BJ (cell line): ENCODE data around the gene PIAS4. TPM values are rescaled to one million over a fixed set of nuclear protein-coding genes. Genes with fewer than 3 reads are reported as not detected.

Experiments
- CTCF ChIA-PET: fragments of 350-600 bp; formaldehyde crosslinking; extraction: SDS; loops from one replicate; lab custom pipeline; 2021; ENCODE audit warnings: antibody characterized with exemption, inconsistent platforms; lab: Yijun Ruan, JAX
- POLR2A ChIA-PET: fragments of 300-600 bp; sonication (Branson Sonifier 250); formaldehyde crosslinking; extraction: SDS; loops from one replicate; lab custom pipeline; 2021; ENCODE audit warnings: antibody characterized with exemption; lab: Charles Lee
- DNase-seq: peaks from one replicate; pipeline ENCODE4 v3.0.0-alpha.2; 2011; ENCODE audit warnings: low read depth
- H3K27me3 ChIP-seq: 2 replicates; pipeline ENCODE4 v1.6.0; 2011; ENCODE audit warnings: low read length; ENCODE audit not compliant: control insufficient read depth, insufficient read depth
- H3K36me3 ChIP-seq: 2 replicates; pipeline ENCODE4 v1.5.1; 2011; ENCODE audit warnings: low read length; ENCODE audit not compliant: control insufficient read depth, insufficient read depth
- H3K4me3 ChIP-seq: 2 replicates; pipeline ENCODE4 v1.5.1; 2011; ENCODE audit warnings: low read depth, mild to moderate bottlenecking, control low read depth, low read length
- CTCF ChIP-seq: IDR thresholded peaks from 2 replicates; pipeline ENCODE4 v1.5.1; 2011; ENCODE audit warnings: low read depth, mild to moderate bottlenecking, control low read depth, inconsistent platforms, low read length, moderate library complexity; ENCODE audit not compliant: insufficient read depth
- polyA plus RNA-seq: library from polyadenylated mRNA; depleted of rRNA; stranded (reverse); fragments of >200 nt; gene quantifications from 2 replicates; pipeline ENCODE4 v1.2.3, GENCODE V29; 2011

Gene PIAS4
- polyA plus RNA-seq, 1 experiment = 18.2 TPM

DNA sequence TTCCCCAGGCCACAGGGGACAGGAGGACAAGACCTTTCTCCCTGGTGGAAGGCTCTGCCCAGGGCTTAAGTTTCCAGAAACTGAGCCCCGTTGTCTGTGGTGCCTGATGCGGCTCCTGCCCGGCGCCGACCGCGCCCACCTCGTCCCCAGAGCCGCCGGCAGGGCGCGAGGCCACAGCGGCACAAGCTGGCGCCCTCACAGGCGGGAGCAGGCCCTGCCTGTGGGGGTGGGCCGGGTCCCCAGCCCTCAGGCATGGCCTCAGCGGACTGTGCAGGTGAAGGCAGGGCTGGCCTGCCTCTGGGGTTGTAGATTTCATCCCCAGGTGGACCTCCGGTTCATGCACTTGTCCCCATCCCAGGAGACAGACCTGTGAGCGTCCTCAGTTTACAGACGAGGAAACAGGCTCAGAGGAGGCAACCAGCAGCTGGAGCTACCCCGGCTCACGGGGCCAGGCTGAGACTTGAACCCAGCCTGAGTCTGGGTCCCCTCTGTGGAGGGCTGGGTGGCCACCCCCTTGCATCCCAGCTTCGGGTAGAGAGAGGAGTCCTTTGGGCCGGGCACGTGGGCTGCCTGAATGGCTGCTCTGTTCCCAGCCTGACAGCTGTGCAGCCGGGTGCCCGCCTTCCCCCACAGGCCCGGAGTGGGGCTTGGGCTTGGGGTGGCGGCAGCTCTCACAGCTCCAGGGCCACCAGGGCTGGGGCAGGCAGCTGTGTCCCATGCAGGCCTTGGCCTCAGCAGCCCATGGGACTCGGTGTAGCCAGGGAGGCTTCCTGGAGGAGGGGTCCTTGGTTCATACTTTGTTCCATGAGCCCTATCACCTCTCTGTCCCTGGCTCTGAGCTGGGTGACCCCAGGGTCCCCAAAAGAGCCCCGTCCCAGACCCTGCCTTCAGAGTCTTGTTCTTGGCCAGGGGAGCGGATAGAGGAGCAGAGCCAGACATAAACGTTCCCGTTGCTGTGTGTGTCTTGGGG, 26.8 kb downstream of the PIAS4 start:
- Histone ChIP-seq H3K27me3 (no peaks in the 10 kb centered on the region), H3K36me3 (peaks cover 35% of the 10 kb centered on the region), H3K4me3 (no peak overlapping the region)
- CTCF ChIA-PET = no interaction called here
- no peak for TF ChIP-seq CTCF
- DNase-seq = no peak
- POLR2A ChIA-PET = interaction anchor here (0.6 kb wide), 1 partner anchor 286 kb away, joined by 13 read pairs; no protein-coding TSS in a partner anchor

GRCh38 chr19:4035018-4035566, 27.6 kb downstream of the PIAS4 start:
- POLR2A ChIA-PET = interaction anchor here (0.6 kb wide), 1 partner anchor 286 kb away, joined by 13 read pairs; no protein-coding TSS in a partner anchor
- peaks cover 35% of the 10 kb centered on the region for H3K36me3 ChIP-seq
- DNase-seq = no peak
- TF ChIP-seq CTCF = no peak
- H3K27me3 ChIP-seq = no peaks in the 10 kb centered on the region
- no peak overlapping the region for H3K4me3 ChIP-seq
- CTCF ChIA-PET = no interaction called here

- CTCF ChIA-PET = no interaction called here
- TF ChIP-seq CTCF = no peak
- POLR2A ChIA-PET = no interaction called here
- no peak overlapping the region for H3K4me3 ChIP-seq
- no peaks in the 10 kb centered on the region for H3K27me3 ChIP-seq
- no peak for DNase-seq
- H3K36me3 ChIP-seq = peaks cover 35% of the 10 kb centered on the region
Observed at GRCh38 chr19:4035582-4035981, 28.0 kb downstream of the PIAS4 start.

DNA sequence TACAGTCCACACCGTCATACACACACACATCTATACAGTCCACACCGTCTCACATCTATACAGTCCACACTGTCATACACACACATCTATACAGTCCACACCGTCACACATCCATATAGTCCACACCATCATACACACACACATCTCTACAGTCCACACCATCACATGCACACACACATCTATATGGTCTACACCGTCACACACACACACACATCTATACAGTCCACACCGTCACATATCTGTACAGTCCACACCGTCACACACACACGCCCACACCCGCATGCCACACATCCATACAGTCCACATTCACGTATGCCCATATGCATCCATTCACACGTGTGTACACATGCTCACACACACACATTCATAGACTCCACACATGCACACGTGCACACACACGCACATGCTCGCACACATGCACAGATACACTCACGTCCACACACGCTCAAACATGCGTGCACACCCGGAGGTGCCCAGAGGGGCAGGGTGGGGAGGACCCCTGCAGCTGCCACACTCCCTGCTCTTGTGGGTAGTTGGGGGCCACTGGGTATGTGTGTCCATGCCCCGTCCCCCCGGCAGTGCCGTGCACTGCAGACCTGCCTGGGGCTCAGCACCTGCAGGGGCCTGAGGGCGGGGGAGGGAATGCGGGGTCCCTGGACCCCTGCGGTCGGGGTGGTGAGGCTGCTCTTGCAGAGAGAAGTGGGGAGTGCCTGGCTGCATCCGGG, 29.2 kb downstream of the PIAS4 start:
- Histone ChIP-seq H3K4me3 (no peak overlapping the region), H3K36me3 (peaks cover 30% of the 10 kb centered on the region), H3K27me3 (no peaks in the 10 kb centered on the region)
- TF ChIP-seq CTCF = no peak
- ChIA-PET POLR2A (no interaction called here), CTCF (no interaction called here)
- no peak for DNase-seq
